Activated T-helper 17 cell treated with anti-CD3 and anti-CD28 coated beads, Interleukin-2, amount 50 U/mL, for 72 hours (primary cell): Measurements from ENCODE around the gene ALG2. TPM values are rescaled to one million over a fixed set of nuclear protein-coding genes. Genes with fewer than 3 reads are reported as not detected.

ENCODE experiments used
- total RNA-seq, 2 donors: library from RNA; stranded (reverse); gene quantifications; one replicate each; pipeline ENCODE4 v1.2.3, GENCODE V29; 2022

ALG2 gene
- total RNA-seq, 2 donors from 2014 or later: 26.5 to 28.3 TPM

Other genes with a start within 250 kb of the ALG2 start
- gene TGFBR1, start 116.8 kb downstream of the ALG2 start, total RNA-seq: 10 to 100 TPM; 56.0 to 56.3 TPM
- 100 to 1,000 TPM in 1 of 2 donors, 10 to 100 TPM in 1; 80.0 to 128 TPM for gene SEC61B, start 340 bp upstream of the ALG2 start, total RNA-seq